Measurements from ENCODE around the gene TWF1. TPM values are rescaled to one million over a fixed set of nuclear protein-coding genes. Genes with fewer than 3 reads are reported as not detected.
A peak's percentile ranks its signal among the peaks of the same experiment; 100 is the strongest.

Gene TWF1
- total and polyA plus RNA-seq, 9 of the 15 experiments (the other 6 are each of a cell fraction or from before 2014, with no cell fraction given), result 10.3 to 29.4 (median 23.4) TPM

- TF ChIP-seq HOMEZ (CRISPR knock-in tag; IDR thresholded peaks at IDR 0.05), result no peak
- no peak for TF ChIP-seq KHSRP (IDR thresholded peaks at IDR 0.05)
- TF ChIP-seq CTCF (IDR thresholded peaks at IDR 0.05 in 2 of 3, conservative IDR thresholded peaks at IDR 0.05 in 1 of 3; ENCODE audit: insufficient read depth in 2 of 3, low read depth in 1 of 3, low read length in 3 of 3), result peak; percentile 32 to 48 (median 41); a peak in 5 of 6 replicates
- TF ChIP-seq E4F1 (CRISPR knock-in tag; IDR thresholded peaks at IDR 0.05; ENCODE audit: borderline replicate concordance), result no peak
- TF ChIP-seq ESRRA (IDR thresholded peaks at IDR 0.05; ENCODE audit: borderline replicate concordance, low read depth), result peak; percentile 66; the same call in 1 of the 2 replicates
- TF ChIP-seq PTBP1 (IDR thresholded peaks at IDR 0.05; ENCODE audit: low read depth, low read length), result no peak
- peak; percentile 97 for TF ChIP-seq RBFOX2 (IDR thresholded peaks at IDR 0.05; ENCODE audit: low read depth, low read length)
- no peak for TF ChIP-seq EZH2 (IDR thresholded peaks at IDR 0.05; ENCODE audit: borderline replicate concordance, low read depth, low read length)
- no peak for TF ChIP-seq ZNF764 (CRISPR knock-in tag; IDR thresholded peaks at IDR 0.05; ENCODE audit: low read depth)
- TF ChIP-seq ZBTB12 (CRISPR knock-in tag; IDR thresholded peaks at IDR 0.05), result peak; percentile 95
- TF ChIP-seq MAZ (CRISPR knock-in tag; conservative IDR thresholded peaks at IDR 0.05 in 1 of 2, IDR thresholded peaks at IDR 0.05 in 1 of 2), result peak; percentile 48 to 69
- peak; percentile 80 for TF ChIP-seq KDM5B (IDR thresholded peaks at IDR 0.05; ENCODE audit: insufficient replicate concordance, low read depth, low read length)
- TF ChIP-seq RBM17 (IDR thresholded peaks at IDR 0.05; ENCODE audit: borderline replicate concordance, low read depth, low read length), result no peak
- no peak for TF ChIP-seq PREB (CRISPR knock-in tag; IDR thresholded peaks at IDR 0.05)
- TF ChIP-seq ARNT (IDR thresholded peaks at IDR 0.05), result no peak
- no peak for TF ChIP-seq ZNF143 (CRISPR knock-in tag; IDR thresholded peaks at IDR 0.05)
- TF ChIP-seq YY1 (IDR thresholded peaks at IDR 0.05; ENCODE audit: borderline replicate concordance in 1 of 3, control insufficient read depth in 1 of 3, extremely low read depth in 1 of 3, insufficient read depth in 3 of 3, insufficient read length in 1 of 3, insufficient replicate concordance in 2 of 3, low read depth in 1 of 3, low read length in 2 of 3), result peak in 2 of 3 experiments; percentile 81 to 85
Measured at GRCh38 chr12:43805860-43806736, at the start of gene TWF1 (continued).
